ENCODE data around the gene SLC38A10. TPM values are rescaled to one million over a fixed set of nuclear protein-coding genes. Genes with fewer than 3 reads are reported as not detected.
A peak's percentile ranks its signal among the peaks of the same experiment; 100 is the strongest.

SLC38A10 gene
- total RNA-seq, 1 experiment from 2014 or later, result 109 TPM

- Histone ChIP-seq H3K9me2 (ENCODE audit: insufficient read depth) (no peaks in the 10 kb centered on the region), H3K9me3 (ENCODE audit: control insufficient read depth in 1 of 2, insufficient read depth in 1 of 2, low read depth in 1 of 2, low read length in 2 of 2) (peaks cover 0 to 12% of the 10 kb centered on the region in 2 experiments; a peak in 1 of 4 replicates), H3K79me2 (ENCODE audit: insufficient read depth, low read length) (peaks cover 13% of the 10 kb centered on the region), H3K9ac (ENCODE audit: low read length) (no peak overlapping the region), H3K27me3 (ENCODE audit: insufficient read depth, low read length) (no peaks in the 10 kb centered on the region), H3K4me1 (ENCODE audit: control insufficient read depth in 1 of 2, insufficient read depth in 2 of 2, low read length in 2 of 2) (peaks cover 0 to 8% of the 10 kb centered on the region in 2 experiments; a peak in 2 of 4 replicates), H3K4me2 (ENCODE audit: low read length) (no peak overlapping the region), H3K36me3 (ENCODE audit: control insufficient read depth in 1 of 2, insufficient read depth in 2 of 2, low read length in 2 of 2) (peaks cover 11 to 25% of the 10 kb centered on the region in 2 experiments; a peak in 3 of 4 replicates), H4K20me1 (ENCODE audit: insufficient read depth) (no peaks in the 10 kb centered on the region), H3K27ac (ENCODE audit: low read depth, low read length) (no peak overlapping the region; the same call in 1 of the 2 replicates), H3K4me3 (replicated peaks in 1 of 2; ENCODE audit: low read depth in 1 of 2, low read length in 2 of 2) (no peak overlapping the region), H2AFZ (ENCODE audit: low read depth, low read length, poor library complexity, severe bottlenecking) (no peak overlapping the region)
- DNase-seq (ENCODE audit: low read depth, low spot score) (no peak), ATAC-seq (no peak)
- intact Hi-C loops (cut with micrococcal nuclease), result no loop called here
- TF ChIP-seq ZFX (IDR thresholded peaks at IDR 0.05) (no peak), SIN3A (IDR thresholded peaks at IDR 0.05; ENCODE audit: low read depth) (no peak), JUND (IDR thresholded peaks at IDR 0.05) (no peak), CBX3 (IDR thresholded peaks at IDR 0.05; ENCODE audit: low read depth) (no peak), MAX (IDR thresholded peaks at IDR 0.05) (no peak)
- RAD21 ChIA-PET (ENCODE audit: low non-redundant PET in 1 of 2, low total read pairs in 2 of 2, uncharacterized antibody in 2 of 2, unreplicated experiment in 2 of 2), result no interaction called here
- POLR2A ChIA-PET, result no interaction called here
- CTCF ChIA-PET, result no interaction called here
- BruUV-seq (replicated peaks), result no TSS peak
Observed at GRCh38 chr17:81246343-81246670, 48.8 kb downstream of the SLC38A10 start.

- H3K4me2 ChIP-seq (ENCODE audit: low read length), result no peak overlapping the region
- no peak overlapping the region for H3K9ac ChIP-seq (ENCODE audit: low read length)
- peaks cover 0 to 12% of the 10 kb centered on the region in 2 experiments; a peak in 1 of 4 replicates for H3K9me3 ChIP-seq (ENCODE audit: control insufficient read depth in 1 of 2, insufficient read depth in 1 of 2, low read depth in 1 of 2, low read length in 2 of 2)
- CTCF ChIA-PET, result no interaction called here
- H3K4me3 ChIP-seq (replicated peaks in 1 of 2; ENCODE audit: low read depth in 1 of 2, low read length in 2 of 2), result no peak overlapping the region
- no peak for DNase-seq (ENCODE audit: low read depth, low spot score)
- POLR2A ChIA-PET, result no interaction called here
- no TSS peak for BruUV-seq (replicated peaks)
- peaks cover under 1 to 13% of the 10 kb centered on the region in 2 experiments; a peak in 3 of 4 replicates for H3K4me1 ChIP-seq (ENCODE audit: control insufficient read depth in 1 of 2, insufficient read depth in 2 of 2, low read length in 2 of 2)
- no peak for TF ChIP-seq ZFX (IDR thresholded peaks at IDR 0.05)
- TF ChIP-seq CEBPB (IDR thresholded peaks at IDR 0.05; ENCODE audit: low read depth), result no peak
- peak; percentile 40; the same call in 1 of the 2 replicates for TF ChIP-seq POLR2AphosphoS5 (IDR thresholded peaks at IDR 0.05; ENCODE audit: low read depth, low read length)
- H3K27me3 ChIP-seq (ENCODE audit: insufficient read depth, low read length), result no peaks in the 10 kb centered on the region
- peaks cover 18% of the 10 kb centered on the region for H3K79me2 ChIP-seq (ENCODE audit: insufficient read depth, low read length)
- RAD21 ChIA-PET (ENCODE audit: low non-redundant PET in 1 of 2, low total read pairs in 2 of 2, uncharacterized antibody in 2 of 2, unreplicated experiment in 2 of 2), result no interaction called here
- peaks cover 6 to 24% of the 10 kb centered on the region in 2 experiments; a peak in 3 of 4 replicates for H3K36me3 ChIP-seq (ENCODE audit: control insufficient read depth in 1 of 2, insufficient read depth in 2 of 2, low read length in 2 of 2)
- no peak overlapping the region; the same call in 1 of the 2 replicates for H3K27ac ChIP-seq (ENCODE audit: low read depth, low read length)
- intact Hi-C loops (cut with micrococcal nuclease), result no loop called here
- no peak overlapping the region for H2AFZ ChIP-seq (ENCODE audit: low read depth, low read length, poor library complexity, severe bottlenecking)
- ATAC-seq, result no peak
- H4K20me1 ChIP-seq (ENCODE audit: insufficient read depth), result no peaks in the 10 kb centered on the region
- no peaks in the 10 kb centered on the region for H3K9me2 ChIP-seq (ENCODE audit: insufficient read depth)
Observed at GRCh38 chr17:81245665-81246342, 49.3 kb downstream of the SLC38A10 start.
